ENCODE measurements around the gene ACSM5.

DNA sequence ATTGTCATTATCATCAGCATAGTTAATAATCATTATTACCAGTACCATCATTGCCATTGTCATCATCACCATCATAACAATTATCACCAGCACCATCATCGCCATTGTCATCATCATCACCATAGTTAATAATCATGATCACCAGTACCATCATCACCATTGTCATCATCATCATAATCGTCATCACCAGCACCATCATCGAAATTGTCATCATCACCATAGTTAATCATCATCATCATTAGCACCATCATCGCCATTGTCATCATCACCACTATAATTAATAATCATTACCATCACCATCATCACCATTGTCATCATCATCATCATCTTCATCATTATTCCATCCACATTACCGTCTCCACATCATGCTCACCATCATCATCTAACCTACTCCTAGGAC lies 18.3 kb upstream of the ACSM5 start:
- TF ChIP-seq, protein P1, sequence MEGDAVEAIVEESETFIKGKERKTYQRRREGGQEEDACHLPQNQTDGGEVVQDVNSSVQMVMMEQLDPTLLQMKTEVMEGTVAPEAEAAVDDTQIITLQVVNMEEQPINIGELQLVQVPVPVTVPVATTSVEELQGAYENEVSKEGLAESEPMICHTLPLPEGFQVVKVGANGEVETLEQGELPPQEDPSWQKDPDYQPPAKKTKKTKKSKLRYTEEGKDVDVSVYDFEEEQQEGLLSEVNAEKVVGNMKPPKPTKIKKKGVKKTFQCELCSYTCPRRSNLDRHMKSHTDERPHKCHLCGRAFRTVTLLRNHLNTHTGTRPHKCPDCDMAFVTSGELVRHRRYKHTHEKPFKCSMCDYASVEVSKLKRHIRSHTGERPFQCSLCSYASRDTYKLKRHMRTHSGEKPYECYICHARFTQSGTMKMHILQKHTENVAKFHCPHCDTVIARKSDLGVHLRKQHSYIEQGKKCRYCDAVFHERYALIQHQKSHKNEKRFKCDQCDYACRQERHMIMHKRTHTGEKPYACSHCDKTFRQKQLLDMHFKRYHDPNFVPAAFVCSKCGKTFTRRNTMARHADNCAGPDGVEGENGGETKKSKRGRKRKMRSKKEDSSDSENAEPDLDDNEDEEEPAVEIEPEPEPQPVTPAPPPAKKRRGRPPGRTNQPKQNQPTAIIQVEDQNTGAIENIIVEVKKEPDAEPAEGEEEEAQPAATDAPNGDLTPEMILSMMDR (IDR thresholded peaks at IDR 0.05): no peak
- TF ChIP-seq POLR2A (IDR thresholded peaks at IDR 0.05): no peak

All from Peyer's patch (tissue), 4 donors.